ENCODE data around the gene TSHZ2. TPM values are rescaled to one million over a fixed set of nuclear protein-coding genes. Genes with fewer than 3 reads are reported as not detected.

Gene TSHZ2
- total RNA-seq, 1 donor from 2014 or later = 30.4 TPM

GRCh38 chr20:53052380-53052779 is 80.2 kb downstream of the TSHZ2 start:
- no peak for DNase-seq (ENCODE audit: extremely low spot score in 2 of 2)
- no peaks in the 10 kb centered on the region for H3K4me1 ChIP-seq
- intact Hi-C loops (cut with DNase I) = no loop called here

DNA sequence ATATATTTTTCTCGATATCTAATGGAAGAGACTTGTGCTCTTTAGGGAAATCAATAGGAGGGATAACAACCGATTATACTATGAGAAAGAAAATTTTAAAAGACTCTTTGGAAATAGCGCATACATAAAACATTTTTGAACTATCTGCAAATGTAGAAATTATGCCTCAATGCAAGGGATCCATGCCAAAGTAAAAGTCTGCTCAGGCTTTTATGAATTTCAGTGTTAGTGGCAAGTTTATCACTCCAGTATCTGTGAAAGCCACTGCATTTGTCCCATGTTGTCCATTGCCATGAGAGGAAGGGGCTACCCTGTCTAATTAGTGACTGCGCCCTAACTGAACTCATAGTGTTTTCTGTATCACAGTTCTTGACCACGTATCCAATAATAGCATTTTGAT is 81.4 kb downstream of the TSHZ2 start:
- H3K27me3 ChIP-seq = no peaks in the 10 kb centered on the region
- DNase-seq (ENCODE audit: extremely low spot score in 2 of 2) = no peak
- no peaks in the 10 kb centered on the region for H3K36me3 ChIP-seq
- no peak for TF ChIP-seq CTCF (IDR thresholded peaks at IDR 0.05)
- no peak for TF ChIP-seq POLR2A (IDR thresholded peaks at IDR 0.05)
- TF ChIP-seq POLR2AphosphoS5 (IDR thresholded peaks at IDR 0.05; ENCODE audit: insufficient read depth in 1 of 2, low read depth in 1 of 2) = no peak
- no peak overlapping the region for H3K4me3 ChIP-seq
- intact Hi-C loops (cut with DNase I) = no loop called here
- H3K4me1 ChIP-seq = no peaks in the 10 kb centered on the region
- H3K9me3 ChIP-seq = no peaks in the 10 kb centered on the region
- H3K27ac ChIP-seq = no peak overlapping the region

More at GRCh38 chr20:53052380-53052779, 80.2 kb downstream of the TSHZ2 start:
- H3K9me3 ChIP-seq = no peaks in the 10 kb centered on the region
- H3K27me3 ChIP-seq = no peaks in the 10 kb centered on the region
- H3K4me3 ChIP-seq = no peak overlapping the region
- no peaks in the 10 kb centered on the region for H3K36me3 ChIP-seq
- TF ChIP-seq POLR2A (IDR thresholded peaks at IDR 0.05) (no peak), CTCF (IDR thresholded peaks at IDR 0.05) (no peak), POLR2AphosphoS5 (IDR thresholded peaks at IDR 0.05; ENCODE audit: insufficient read depth in 1 of 2, low read depth in 1 of 2) (no peak)
- no peak overlapping the region for H3K27ac ChIP-seq

- H3K4me1 ChIP-seq = no peaks in the 10 kb centered on the region
- no peak for DNase-seq (ENCODE audit: extremely low spot score in 2 of 2)
- H3K4me3 ChIP-seq = no peak overlapping the region
- intact Hi-C loops (cut with DNase I) = no loop called here
- no peak overlapping the region for H3K27ac ChIP-seq
- no peaks in the 10 kb centered on the region for H3K9me3 ChIP-seq
- no peaks in the 10 kb centered on the region for H3K36me3 ChIP-seq
- TF ChIP-seq CTCF (IDR thresholded peaks at IDR 0.05) (no peak), POLR2A (IDR thresholded peaks at IDR 0.05) (no peak)
- H3K27me3 ChIP-seq = no peaks in the 10 kb centered on the region
Observed at GRCh38 chr20:53055367-53056067, 83.4 kb downstream of the TSHZ2 start.

- Histone ChIP-seq H3K27me3 (no peaks in the 10 kb centered on the region), H3K9me3 (no peaks in the 10 kb centered on the region), H3K36me3 (no peaks in the 10 kb centered on the region), H3K27ac (no peak overlapping the region), H3K4me3 (no peak overlapping the region), H3K4me1 (no peaks in the 10 kb centered on the region)
- intact Hi-C loops (cut with DNase I) = no loop called here
- DNase-seq (ENCODE audit: extremely low spot score in 2 of 2) = no peak
- TF ChIP-seq POLR2A (IDR thresholded peaks at IDR 0.05) = no peak
Observed at GRCh38 chr20:53057579-53057978, 85.4 kb downstream of the TSHZ2 start.

DNA sequence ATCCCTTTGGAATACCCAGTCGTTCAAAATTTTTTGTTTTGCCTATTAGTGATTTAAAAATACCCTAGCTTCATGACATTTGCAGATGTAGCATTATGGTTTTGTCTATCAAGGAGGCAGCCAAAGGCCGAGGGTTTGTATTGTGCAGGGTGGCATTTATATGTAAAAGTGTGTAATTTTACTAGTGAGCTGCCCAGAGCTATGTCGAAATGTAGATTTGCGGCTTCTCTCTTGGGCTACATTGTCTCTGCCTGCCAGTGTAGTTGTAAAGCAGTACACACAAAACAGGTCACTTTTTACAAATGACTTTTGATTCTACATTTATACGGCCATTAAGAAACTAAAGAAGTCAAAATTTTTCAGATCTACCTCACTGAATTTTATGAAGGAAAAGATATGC is 87.7 kb downstream of the TSHZ2 start:
- intact Hi-C loops (cut with DNase I) = no loop called here
- Histone ChIP-seq H3K36me3 (no peaks in the 10 kb centered on the region), H3K27ac (no peak overlapping the region), H3K27me3 (no peaks in the 10 kb centered on the region), H3K4me3 (no peak overlapping the region), H3K4me1 (no peaks in the 10 kb centered on the region), H3K9me3 (no peaks in the 10 kb centered on the region)
- DNase-seq (ENCODE audit: extremely low spot score in 2 of 2) = no peak
- no peak for TF ChIP-seq CTCF (IDR thresholded peaks at IDR 0.05)
- TF ChIP-seq POLR2AphosphoS5 (IDR thresholded peaks at IDR 0.05; ENCODE audit: insufficient read depth in 1 of 2, low read depth in 1 of 2) = no peak
- no peak for TF ChIP-seq POLR2A (IDR thresholded peaks at IDR 0.05)

All from vagina (tissue), 2 donors.